Left colon (tissue), 2 donors: ENCODE measurements around the gene SFMBT2. TPM values are rescaled to one million over a fixed set of nuclear protein-coding genes. Genes with fewer than 3 reads are reported as not detected.

ENCODE experiments used
- ATAC-seq: fragments of 200-7000 bp; cut with Tn5 transposase; one replicate; pipeline ENCODE4 v1.9.1; 2020; ENCODE audit warnings: mild to moderate bottlenecking, moderate library complexity
- DNase-seq, 2 donors: peaks; one replicate each; pipeline ENCODE4 v3.0.0-alpha.2; 2020
- intact Hi-C, 2 donors: fragments of 100-400 bp; cut with DNase I in 1 of 2; cut with micrococcal nuclease in 1 of 2; formaldehyde crosslinking; loops; one replicate each; pipeline versions ENCODE4 v1.11.2 to v1.14.0; 2022; cut with DNase I, micrococcal nuclease
- total RNA-seq, 2 donors: library from RNA; stranded (reverse); fragmentation: NEBNext Ultra II Directional; extraction: Animal tissue kit (Norgen Biotek cat#: 25700); gene quantifications; one replicate each; pipeline ENCODE4 v1.2.1, GENCODE V29; 2021
- donor health status: DM: no; HTN: no; CAD: no.
- donor health status: DM: yes; HTN: yes; CAD: no.

The SFMBT2 gene
- total RNA-seq, 2 donors from 2014 or later = 3.4 to 7.5 TPM

DNA sequence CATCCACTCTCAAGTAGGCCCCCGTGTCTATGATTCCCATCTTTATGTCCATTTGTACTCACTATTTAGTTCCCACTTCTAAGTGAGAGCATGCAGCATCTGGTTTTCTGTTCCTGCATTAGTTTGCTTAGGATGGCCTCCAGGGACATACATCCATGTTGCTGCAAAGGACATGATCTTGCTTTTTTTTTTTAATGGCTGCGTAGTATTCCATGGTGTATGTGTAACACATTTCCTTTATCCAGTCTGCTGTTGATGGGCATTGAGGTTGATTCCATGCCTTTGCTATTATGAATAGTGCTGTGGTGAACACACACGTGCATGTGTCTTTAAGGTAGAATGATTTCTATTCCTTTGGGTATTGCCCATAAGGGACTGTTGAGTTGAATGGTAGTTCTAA lies 67.8 kb downstream of the SFMBT2 start:
- intact Hi-C loops = no loop called here
- DNase-seq (no peak), ATAC-seq (no peak)

GRCh38 chr10:7340179-7340874 lies 70.5 kb downstream of the SFMBT2 start:
- DNase-seq (no peak), ATAC-seq (no peak)

GRCh38 chr10:7339510-7339909 lies 71.3 kb downstream of the SFMBT2 start:
- ATAC-seq = no peak
- intact Hi-C loops = no loop called here

More at GRCh38 chr10:7340179-7340874, 70.5 kb downstream of the SFMBT2 start:
- intact Hi-C loops = no loop called here

DNA sequence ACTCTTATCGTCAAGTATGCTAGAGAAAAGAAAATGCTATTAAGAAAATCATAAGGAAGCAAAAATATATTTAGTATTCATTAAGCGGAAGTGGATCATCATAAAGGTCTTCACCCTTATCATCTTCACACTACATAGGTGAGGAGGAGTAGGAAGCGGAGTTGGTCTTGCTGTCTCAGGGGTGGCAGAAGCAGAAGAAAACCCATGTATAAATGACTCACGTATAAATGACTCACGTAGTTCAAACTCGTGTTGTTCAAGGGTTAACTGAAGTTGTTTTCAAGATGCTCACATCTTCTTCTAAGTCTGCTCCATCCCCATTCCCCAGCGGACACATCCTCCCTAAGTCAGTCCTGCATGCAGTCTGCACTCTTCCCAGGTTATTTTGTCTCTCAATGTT lies 72.4 kb downstream of the SFMBT2 start:
- ATAC-seq (no peak), DNase-seq (no peak)
- intact Hi-C loops = no loop called here

More at GRCh38 chr10:7339510-7339909, 71.3 kb downstream of the SFMBT2 start:
- DNase-seq = no peak

- DNase-seq (no peak), ATAC-seq (no peak)
- intact Hi-C loops = no loop called here
Measured at GRCh38 chr10:7337431-7338171, 73.2 kb downstream of the SFMBT2 start.

DNA sequence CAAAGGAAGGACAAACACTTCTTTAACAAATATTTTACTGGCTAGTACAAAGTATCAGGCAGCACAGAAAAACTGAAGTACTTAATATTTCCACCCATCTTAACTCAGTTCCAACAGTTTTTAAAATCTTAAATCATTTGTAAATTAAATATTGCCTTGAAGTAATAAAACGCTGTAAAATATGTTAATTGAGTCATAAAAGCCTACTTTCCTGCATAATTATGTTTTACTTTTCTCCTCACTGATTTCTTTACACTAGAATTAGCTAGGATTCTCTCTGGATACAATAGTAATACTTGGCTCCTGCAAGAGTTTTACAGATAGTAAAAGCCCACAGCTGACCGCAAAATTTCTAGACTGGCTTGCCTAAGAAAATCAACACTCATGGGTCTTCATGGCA lies 74.9 kb downstream of the SFMBT2 start:
- ATAC-seq (no peak), DNase-seq (no peak)
- intact Hi-C loops = no loop called here

GRCh38 chr10:7334642-7334964 lies 76.2 kb downstream of the SFMBT2 start:
- DNase-seq (no peak), ATAC-seq (no peak)
- intact Hi-C loops = no loop called here

- DNase-seq (no peak), ATAC-seq (no peak)
- intact Hi-C loops = no loop called here
Measured at GRCh38 chr10:7333961-7334641, 76.7 kb downstream of the SFMBT2 start.

DNA sequence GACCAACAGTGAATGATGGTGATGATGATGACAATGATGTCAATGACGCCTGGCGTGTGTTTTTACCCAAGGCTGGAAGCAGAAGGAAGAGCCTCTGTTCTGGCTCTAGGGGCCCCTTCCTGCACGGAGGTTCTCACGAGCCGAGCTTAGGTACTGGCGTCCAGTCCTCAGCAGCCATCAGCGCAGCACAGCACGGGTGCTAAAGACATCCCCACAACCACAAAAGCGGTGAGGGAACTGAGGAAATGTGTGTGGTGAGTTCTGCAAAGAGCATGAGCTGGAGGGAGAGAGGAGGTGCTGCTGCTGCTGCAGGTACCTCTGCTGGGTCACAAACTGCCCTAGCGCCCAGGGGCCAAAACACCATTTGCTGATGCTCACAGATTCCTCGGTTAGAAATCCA lies 81.6 kb downstream of the SFMBT2 start:
- DNase-seq (no peak), ATAC-seq (no peak)
- intact Hi-C loops = no loop called here

- no peak for ATAC-seq
- intact Hi-C loops = no loop called here
- DNase-seq = no peak
Measured at GRCh38 chr10:7327885-7328284, 82.9 kb downstream of the SFMBT2 start.

DNA sequence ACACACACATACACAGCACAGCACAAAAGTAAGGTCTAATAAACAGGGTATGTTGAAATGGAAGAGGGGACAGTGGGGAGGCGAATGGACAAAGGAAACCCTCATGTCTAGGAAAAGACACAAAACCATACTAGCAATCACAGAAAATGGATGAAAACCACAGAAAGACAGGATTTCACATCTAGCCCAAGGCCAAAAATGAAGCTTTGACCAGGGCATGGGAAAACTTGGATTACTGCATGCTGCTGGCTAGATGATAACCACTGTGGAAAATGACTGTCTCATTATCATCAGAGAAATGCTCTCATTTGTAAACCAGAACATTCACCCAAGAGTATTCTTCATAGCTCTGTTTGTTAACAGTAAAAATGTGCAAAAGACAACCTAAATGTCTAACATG lies 88.2 kb downstream of the SFMBT2 start:
- intact Hi-C loops = no loop called here
- DNase-seq (no peak), ATAC-seq (no peak)

DNA sequence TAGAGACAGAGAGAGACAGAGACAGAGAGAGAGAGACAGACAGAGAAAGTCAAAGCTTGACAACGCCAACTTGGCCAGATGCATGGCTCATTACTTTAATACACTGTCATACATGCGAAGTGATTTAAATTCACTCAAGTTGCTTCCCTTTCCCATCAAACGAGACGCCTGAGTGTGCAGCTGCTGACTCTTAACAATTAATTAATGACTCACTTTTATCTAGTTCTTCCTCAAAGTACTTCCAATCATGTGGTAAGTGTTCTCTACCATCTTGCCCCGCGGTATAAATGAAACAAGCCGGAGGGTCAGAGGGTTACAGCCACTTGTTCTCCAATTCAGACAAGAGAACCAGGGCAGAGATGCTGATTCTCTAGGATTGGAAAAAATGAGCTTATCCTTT lies 90.8 kb downstream of the SFMBT2 start:
- ATAC-seq = no peak
- DNase-seq = no peak
- intact Hi-C loops = no loop called here

DNA sequence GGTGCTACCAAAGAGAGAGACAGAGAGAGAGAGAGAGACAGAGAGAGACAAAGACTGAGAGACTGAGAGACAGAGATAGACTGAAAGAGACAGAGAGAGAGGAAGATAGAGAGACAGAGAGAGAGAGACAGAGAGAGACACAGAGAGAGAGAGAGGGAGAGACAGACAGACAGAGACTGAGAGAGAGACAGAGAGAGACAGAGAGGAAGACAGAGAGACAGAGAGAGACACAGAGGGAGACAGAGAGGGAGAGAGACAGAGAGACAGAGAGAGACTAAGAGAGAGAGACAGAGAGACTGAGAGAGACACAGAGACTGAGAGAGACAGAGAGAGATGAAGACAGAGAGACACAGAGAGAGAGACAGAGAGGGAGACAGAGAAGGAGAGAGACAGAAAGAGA lies 91.2 kb downstream of the SFMBT2 start:
- no peak for DNase-seq
- intact Hi-C loops = no loop called here

DNA sequence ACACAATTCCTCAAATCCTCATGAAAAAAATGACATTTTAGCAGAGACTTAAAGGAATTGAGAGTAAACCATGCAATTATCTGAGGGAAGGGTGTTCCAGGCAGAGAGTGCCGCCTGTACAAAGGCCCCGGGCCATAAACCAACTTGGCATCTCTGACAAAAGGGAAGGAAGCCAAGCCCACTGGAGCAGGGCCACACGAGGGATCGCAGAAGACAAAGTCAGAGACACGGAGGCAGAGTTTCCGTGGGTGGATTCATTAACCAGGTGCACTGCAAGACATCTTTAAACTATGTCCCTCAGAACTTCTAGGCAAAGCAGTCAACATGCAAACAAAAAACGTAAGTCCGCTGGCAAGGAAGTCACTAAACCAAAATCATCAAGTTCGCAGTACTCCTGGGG lies 92.0 kb downstream of the SFMBT2 start:
- intact Hi-C loops = no loop called here
- no peak for ATAC-seq

More for the DNA sequence above, 91.2 kb downstream of the SFMBT2 start:
- ATAC-seq = no peak

GRCh38 chr10:7317786-7318446 lies 92.9 kb downstream of the SFMBT2 start:
- DNase-seq (no peak), ATAC-seq (no peak)
- intact Hi-C loops = no loop called here

More for the DNA sequence above, 92.0 kb downstream of the SFMBT2 start:
- DNase-seq = no peak

GRCh38 chr10:7316839-7317238 lies 94.0 kb downstream of the SFMBT2 start:
- ATAC-seq (no peak), DNase-seq (no peak)
- intact Hi-C loops = no loop called here

- DNase-seq (no peak), ATAC-seq (no peak)
- intact Hi-C loops = no loop called here
Measured at GRCh38 chr10:7315906-7316305, 94.9 kb downstream of the SFMBT2 start.

DNA sequence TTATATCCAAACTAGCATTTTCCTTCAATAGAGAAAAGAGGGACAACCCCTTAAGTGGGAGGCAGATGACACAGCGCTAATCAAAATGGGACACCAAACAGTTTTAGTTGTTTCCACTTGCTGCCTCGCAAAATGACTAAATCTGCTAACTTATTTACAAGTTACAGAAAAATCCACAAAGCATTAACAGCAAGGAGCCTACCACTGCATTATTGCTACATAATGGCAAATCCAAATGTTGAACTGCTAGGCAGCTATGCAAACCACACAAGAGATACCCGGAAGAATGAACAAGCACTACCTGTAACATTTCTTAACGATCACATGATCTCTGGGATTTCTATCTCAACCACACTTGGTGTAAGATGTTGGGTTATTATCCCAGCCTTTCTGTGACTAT lies 96.7 kb downstream of the SFMBT2 start:
- intact Hi-C loops = no loop called here
- no peak for ATAC-seq
- no peak for DNase-seq

- ATAC-seq (no peak), DNase-seq (no peak)
- intact Hi-C loops = no loop called here
Measured at GRCh38 chr10:7312488-7312857, 98.4 kb downstream of the SFMBT2 start.
